Sigmoid colon (tissue), 7 donors: Measurements from ENCODE around the gene PHF11. TPM values are rescaled to one million over a fixed set of nuclear protein-coding genes. Genes with fewer than 3 reads are reported as not detected.

ENCODE experiments used
- DNase-seq: peaks from one replicate; pipeline ENCODE4 v3.0.0-alpha.2; 2019
- H3K27ac ChIP-seq, 4 donors: fragments of 200-600 bp; sonication (generic); one replicate each; pipeline ENCODE4 v1.5.1; 2016 to 2019; ENCODE audit warnings: mild to moderate bottlenecking in 1 of 4
- H3K27me3 ChIP-seq, 3 donors: fragments of 200-600 bp; sonication (generic); one replicate each; pipeline ENCODE4 v1.5.1; 2019; ENCODE audit warnings: mild to moderate bottlenecking in 1 of 3
- H3K36me3 ChIP-seq, 4 donors: fragments of 200-600 bp; sonication (generic); one replicate each; pipeline ENCODE4 v1.5.1; 2016 to 2019
- H3K4me1 ChIP-seq, 4 donors: fragments of 200-600 bp; sonication (generic); one replicate each; pipeline ENCODE4 v1.5.1; 2017 to 2019
- H3K4me3 ChIP-seq, 4 donors: fragments of 200-600 bp; sonication (generic); one replicate each; pipeline ENCODE4 v1.5.1; 2017 to 2019; ENCODE audit warnings: mild to moderate bottlenecking in 2 of 4, moderate library complexity in 1 of 4
- H3K9me3 ChIP-seq, 4 donors: fragments of 200-600 bp in 3 of 4; sonication (generic) in 3 of 4; one replicate each; pipeline versions ENCODE4 v1.5.1 to v1.6.1; 2013 to 2019
- EP300 ChIP-seq, 4 donors: sonication (generic); formaldehyde crosslinking; IDR thresholded peaks; one replicate each; pipeline ENCODE4 v1.6.1; 2017; ENCODE audit warnings: antibody characterized with exemption in 4 of 4
- POLR2A ChIP-seq, 2 donors: fragments of 450-650 bp; IDR thresholded peaks; one replicate each; pipeline ENCODE4 v1.6.1; 2016; ENCODE audit warnings: antibody characterized with exemption in 2 of 2, mild to moderate bottlenecking in 2 of 2, moderate library complexity in 2 of 2
- POLR2AphosphoS5 ChIP-seq, 4 donors: sonication (generic); formaldehyde crosslinking; IDR thresholded peaks; one replicate each; pipeline ENCODE4 v1.6.1; 2017; ENCODE audit warnings: antibody characterized with exemption in 4 of 4
- WGBS, 2 donors: extraction: QIAGEN DNeasy Blood & Tissue Kit; methylation state at CpG; one replicate each; pipeline ENCODE4 v1.1.7; 2013; 5-methylcytosine and 5-hydroxymethylcytosine counted together
- intact Hi-C: fragments of 100-400 bp; cut with DNase I; formaldehyde crosslinking; loops from one replicate; pipeline ENCODE4 v1.15.1; 2023
- polyA plus RNA-seq, 3 donors: library from polyadenylated mRNA; stranded (reverse); fragments of 200-250 nt; gene quantifications; one replicate each; pipeline ENCODE4 v1.2.3, GENCODE V29; 2013
- total RNA-seq, 4 donors: library from RNA; depleted of rRNA; stranded (reverse); fragments of >200 nt; gene quantifications; one replicate each; pipeline ENCODE4 v1.1.0, GENCODE V29; 2016
- TF ChIP-seq, protein P1 (sequence below), 4 experiments: fragments of 450-650 bp in 3 of 4; fragments of 200-600 bp in 1 of 4; IDR thresholded peaks; one replicate each; pipeline ENCODE4 v1.5.1; 2016 to 2019; ENCODE audit warnings: antibody characterized with exemption in 4 of 4, mild to moderate bottlenecking in 3 of 4, moderate library complexity in 2 of 4
- donor health status: healthy with polysubstance abuse.
- donor health status: Bipolar disorder and iron deficiency.
- donor health status: healthy.

PHF11 gene
- total and polyA plus RNA-seq, 7 donors, result 20.1 to 52.1 (median 34.3) TPM

DNA sequence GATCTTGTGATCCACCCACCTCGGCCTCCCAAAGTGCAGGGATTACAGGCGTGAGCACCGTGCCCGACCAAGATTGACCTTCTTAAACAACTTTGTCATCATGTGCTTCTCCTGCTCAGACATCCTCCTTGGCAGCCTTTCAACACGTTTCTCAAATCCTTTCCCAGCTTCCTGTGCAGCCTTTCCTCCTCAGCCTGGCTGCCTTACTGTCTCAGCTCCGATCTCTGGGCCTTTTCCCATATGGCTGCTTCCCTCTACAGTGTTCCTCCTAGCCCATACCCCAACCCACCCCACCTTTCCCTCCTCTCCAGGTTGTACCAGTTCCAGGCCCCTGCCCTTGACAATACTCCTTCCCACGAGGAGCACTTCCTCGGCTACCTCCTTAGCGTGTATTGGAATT lies 7.2 kb downstream of the PHF11 start:
- H3K4me3 ChIP-seq, result no peak overlapping the region
- H3K9me3 ChIP-seq, result no peaks in the 10 kb centered on the region
- peak overlapping the region in 2 of 4 donors; percentile 35 to 36 for H3K27ac ChIP-seq
- intact Hi-C loops, result no loop called here
- DNase-seq, result peak; percentile 74
- peaks cover 0 to 12% (median 0%) of the 10 kb centered on the region in 4 donors for H3K36me3 ChIP-seq
- no peaks in the 10 kb centered on the region for H3K27me3 ChIP-seq
- TF ChIP-seq EP300 (IDR thresholded peaks at IDR 0.05) (no peak), POLR2A (IDR thresholded peaks at IDR 0.05) (no peak), POLR2AphosphoS5 (IDR thresholded peaks at IDR 0.05) (no peak)
- TF ChIP-seq, protein P1, sequence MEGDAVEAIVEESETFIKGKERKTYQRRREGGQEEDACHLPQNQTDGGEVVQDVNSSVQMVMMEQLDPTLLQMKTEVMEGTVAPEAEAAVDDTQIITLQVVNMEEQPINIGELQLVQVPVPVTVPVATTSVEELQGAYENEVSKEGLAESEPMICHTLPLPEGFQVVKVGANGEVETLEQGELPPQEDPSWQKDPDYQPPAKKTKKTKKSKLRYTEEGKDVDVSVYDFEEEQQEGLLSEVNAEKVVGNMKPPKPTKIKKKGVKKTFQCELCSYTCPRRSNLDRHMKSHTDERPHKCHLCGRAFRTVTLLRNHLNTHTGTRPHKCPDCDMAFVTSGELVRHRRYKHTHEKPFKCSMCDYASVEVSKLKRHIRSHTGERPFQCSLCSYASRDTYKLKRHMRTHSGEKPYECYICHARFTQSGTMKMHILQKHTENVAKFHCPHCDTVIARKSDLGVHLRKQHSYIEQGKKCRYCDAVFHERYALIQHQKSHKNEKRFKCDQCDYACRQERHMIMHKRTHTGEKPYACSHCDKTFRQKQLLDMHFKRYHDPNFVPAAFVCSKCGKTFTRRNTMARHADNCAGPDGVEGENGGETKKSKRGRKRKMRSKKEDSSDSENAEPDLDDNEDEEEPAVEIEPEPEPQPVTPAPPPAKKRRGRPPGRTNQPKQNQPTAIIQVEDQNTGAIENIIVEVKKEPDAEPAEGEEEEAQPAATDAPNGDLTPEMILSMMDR (IDR thresholded peaks at IDR 0.05), result no peak
- WGBS, 2 donors, result 75 to 77% methylated on average over 9 of the region's 9 CpGs
- H3K4me1 ChIP-seq, result no peaks in the 10 kb centered on the region

DNA sequence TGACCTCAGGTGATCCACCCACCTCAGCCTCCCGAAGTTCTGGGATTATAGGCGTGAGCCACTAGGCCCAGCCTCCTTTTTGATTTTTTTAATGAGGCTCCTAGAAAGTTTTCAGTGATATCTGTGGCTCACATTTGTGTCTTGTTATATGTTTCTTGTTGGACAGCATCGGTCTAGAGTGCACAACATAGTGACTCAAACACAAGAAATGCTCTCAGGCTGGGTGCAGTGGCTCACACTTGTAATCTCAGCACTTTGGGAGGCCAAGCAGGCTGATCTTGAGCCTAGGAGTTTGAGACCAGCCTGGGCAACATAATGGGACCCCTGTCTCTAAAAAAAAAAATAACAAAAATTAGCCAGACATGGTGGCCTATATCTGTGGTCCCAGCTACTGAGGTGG lies 8.2 kb downstream of the PHF11 start:
- no peak for DNase-seq
- no peak overlapping the region for H3K4me3 ChIP-seq
- H3K27ac ChIP-seq, result no peak overlapping the region
- no peaks in the 10 kb centered on the region for H3K9me3 ChIP-seq
- 93 to 96% methylated on average over 3 of the region's 3 CpGs for WGBS, 2 donors
- H3K4me1 ChIP-seq, result no peaks in the 10 kb centered on the region
- H3K36me3 ChIP-seq, result peaks cover 0 to 9% (median 0%) of the 10 kb centered on the region in 4 donors
- no peak for TF ChIP-seq POLR2A (IDR thresholded peaks at IDR 0.05)
- TF ChIP-seq POLR2AphosphoS5 (IDR thresholded peaks at IDR 0.05), result no peak
- TF ChIP-seq, protein P1 (IDR thresholded peaks at IDR 0.05), result no peak
- no peak for TF ChIP-seq EP300 (IDR thresholded peaks at IDR 0.05)
- intact Hi-C loops, result no loop called here
- no peaks in the 10 kb centered on the region for H3K27me3 ChIP-seq

DNA sequence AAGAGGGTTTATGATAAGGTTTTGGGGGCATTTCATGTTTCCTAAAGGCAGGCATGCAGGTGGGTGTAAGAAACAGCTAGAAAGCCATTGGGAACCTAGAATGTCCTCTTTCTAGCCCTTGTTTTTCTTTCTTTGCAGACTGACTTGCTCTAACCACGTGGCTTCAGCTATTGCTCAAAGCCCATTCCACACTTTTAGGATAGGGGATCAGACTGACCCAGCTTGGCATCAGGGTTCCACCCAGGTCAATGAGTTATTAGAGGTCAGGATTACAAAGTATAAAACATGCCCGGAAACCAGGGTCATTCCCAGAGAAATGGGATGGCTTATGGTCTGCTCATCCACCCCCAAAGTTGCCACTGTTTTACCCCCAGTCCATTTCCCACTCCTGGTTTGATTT lies 16.8 kb downstream of the PHF11 start:
- Histone ChIP-seq H3K27ac (no peak overlapping the region), H3K4me1 (no peaks in the 10 kb centered on the region), H3K36me3 (peaks cover 0 to 49% (median 17%) of the 10 kb centered on the region in 4 donors), H3K9me3 (no peaks in the 10 kb centered on the region), H3K27me3 (no peaks in the 10 kb centered on the region), H3K4me3 (no peak overlapping the region)
- WGBS, 2 donors, result 82 to 90% methylated on average over 2 of the region's 2 CpGs
- DNase-seq, result no peak
- intact Hi-C loops, result no loop called here
- TF ChIP-seq POLR2A (IDR thresholded peaks at IDR 0.05) (no peak), POLR2AphosphoS5 (IDR thresholded peaks at IDR 0.05) (no peak), EP300 (IDR thresholded peaks at IDR 0.05) (no peak)
- TF ChIP-seq, protein P1 (IDR thresholded peaks at IDR 0.05), result no peak

DNA sequence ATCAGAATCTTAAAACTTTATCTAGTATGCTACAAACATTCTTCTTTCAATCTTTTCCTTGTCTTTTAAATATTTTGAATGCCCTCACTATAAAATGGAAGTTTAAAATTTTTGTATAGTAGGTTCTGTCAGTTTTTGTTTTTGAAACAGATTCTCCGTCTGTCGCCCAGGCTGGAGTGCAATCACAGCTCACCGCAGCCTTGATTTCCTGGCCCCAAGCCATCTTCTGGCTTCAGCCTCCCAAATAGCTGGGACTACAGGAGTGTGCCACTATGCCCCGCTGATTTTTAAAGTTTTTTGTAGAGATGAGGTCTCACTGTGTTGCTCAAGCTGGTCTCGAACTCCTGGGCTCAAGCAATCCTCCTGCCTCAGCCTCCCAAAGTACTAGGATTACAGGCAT lies 20.7 kb downstream of the PHF11 start:
- peaks cover 0 to 75% (median 20%) of the 10 kb centered on the region in 4 donors for H3K36me3 ChIP-seq
- no peak overlapping the region for H3K4me3 ChIP-seq
- no peak for DNase-seq
- H3K27ac ChIP-seq, result no peak overlapping the region
- no peaks in the 10 kb centered on the region for H3K27me3 ChIP-seq
- intact Hi-C loops, result no loop called here
- H3K4me1 ChIP-seq, result peaks cover 0 to 3% (median 0%) of the 10 kb centered on the region in 4 donors
- no peaks in the 10 kb centered on the region for H3K9me3 ChIP-seq
- 93 to 96% methylated on average over 5 of the region's 5 CpGs for WGBS, 2 donors
- TF ChIP-seq POLR2AphosphoS5 (IDR thresholded peaks at IDR 0.05) (no peak), EP300 (IDR thresholded peaks at IDR 0.05) (no peak)
- TF ChIP-seq, protein P1 (IDR thresholded peaks at IDR 0.05), result no peak

DNA sequence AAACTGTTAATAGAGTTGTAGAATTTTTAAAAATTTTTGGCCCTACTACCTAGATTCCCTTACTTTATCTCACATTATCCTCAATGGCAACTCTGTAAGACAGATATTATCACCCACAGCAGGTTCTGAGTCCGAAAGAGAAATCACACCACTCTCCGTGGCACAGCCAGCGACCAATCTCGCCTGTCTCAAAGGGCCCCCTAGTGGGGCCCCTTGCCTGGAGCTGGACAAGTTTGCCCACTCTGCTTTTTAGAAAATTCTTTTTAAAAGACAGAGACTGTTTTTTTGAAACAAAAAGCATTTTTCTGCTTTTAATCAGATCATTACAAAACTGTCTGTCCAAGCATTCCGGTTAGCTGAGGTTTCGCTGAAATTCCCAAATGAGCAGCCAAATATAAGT lies 21.7 kb downstream of the PHF11 start:
- Histone ChIP-seq H3K27ac (no peak overlapping the region), H3K9me3 (no peaks in the 10 kb centered on the region), H3K4me3 (no peak overlapping the region), H3K4me1 (peaks cover 0 to 12% (median 3%) of the 10 kb centered on the region in 4 donors), H3K36me3 (peaks cover 0 to 85% (median 20%) of the 10 kb centered on the region in 4 donors), H3K27me3 (no peaks in the 10 kb centered on the region)
- 91 to 92% methylated on average over 6 of the region's 6 CpGs for WGBS, 2 donors
- TF ChIP-seq EP300 (IDR thresholded peaks at IDR 0.05), result no peak
- TF ChIP-seq, protein P1 (IDR thresholded peaks at IDR 0.05), result no peak
- TF ChIP-seq POLR2AphosphoS5 (IDR thresholded peaks at IDR 0.05), result no peak
- no peak for TF ChIP-seq POLR2A (IDR thresholded peaks at IDR 0.05)
- intact Hi-C loops, result no loop called here
- DNase-seq, result no peak
